Upper lobe of left lung (tissue), 4 donors: ENCODE measurements around the gene JAZF1.

Source experiments
- CTCF ChIP-seq, 6 experiments: fragments of 450-650 bp in 4 of 6; fragments of 200-600 bp in 2 of 6; sonication (generic) in 2 of 6; IDR thresholded peaks; one replicate each; pipeline ENCODE4 v1.5.1; 2016 to 2019; ENCODE audit warnings: antibody characterized with exemption in 6 of 6
- EP300 ChIP-seq, 4 donors: sonication (generic); formaldehyde crosslinking; IDR thresholded peaks; one replicate each; pipeline ENCODE4 v1.5.1; 2017; ENCODE audit warnings: antibody characterized with exemption in 4 of 4, control low read depth in 2 of 4

DNA sequence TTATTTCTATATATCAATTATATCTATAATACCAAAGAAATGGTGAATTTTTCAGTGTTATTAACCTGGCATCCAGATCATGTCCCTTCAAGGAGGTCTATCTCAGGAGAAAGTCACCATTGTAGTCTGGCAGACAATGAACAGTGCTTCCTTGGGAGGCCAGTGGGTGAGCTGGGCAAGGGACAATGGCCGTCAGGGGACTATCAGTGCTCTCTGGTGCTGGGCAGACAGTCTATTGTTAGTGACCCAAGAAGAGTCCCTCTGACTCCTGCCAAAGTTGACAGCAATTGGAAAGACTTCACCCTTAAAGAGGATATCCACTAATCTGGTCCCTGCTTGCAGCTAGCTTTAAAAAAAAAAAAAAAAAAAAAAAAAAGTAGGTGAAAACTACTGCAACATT is 7.1 kb downstream of the JAZF1 start:
- TF ChIP-seq CTCF (IDR thresholded peaks at IDR 0.05) (no peak), EP300 (IDR thresholded peaks at IDR 0.05) (no peak)
